22Rv1 (cell line): ENCODE results near the gene LZIC.

ENCODE experiments used
- CTCF ChIP-seq: fragments of 450-650 bp; IDR thresholded peaks from 2 replicates; pipeline ENCODE4 v1.5.1; 2017; ENCODE audit warnings: mild to moderate bottlenecking
- ZFX ChIP-seq: fragments of 450-650 bp; IDR thresholded peaks from 2 replicates; pipeline ENCODE4 v1.6.1; 2017; ENCODE audit warnings: antibody characterized with exemption, borderline replicate concordance

- no peak for TF ChIP-seq CTCF
- TF ChIP-seq ZFX = no peak
Observed at GRCh38 chr1:9917901-9918300, 25.3 kb downstream of the LZIC start.
